Measurements from ENCODE around the gene FBXW8. TPM values are rescaled to one million over a fixed set of nuclear protein-coding genes. Genes with fewer than 3 reads are reported as not detected.

FBXW8 gene
- total and polyA plus RNA-seq, 5 donors from 2014 or later: 3.6 to 10.4 (median 6.6) TPM

DNA sequence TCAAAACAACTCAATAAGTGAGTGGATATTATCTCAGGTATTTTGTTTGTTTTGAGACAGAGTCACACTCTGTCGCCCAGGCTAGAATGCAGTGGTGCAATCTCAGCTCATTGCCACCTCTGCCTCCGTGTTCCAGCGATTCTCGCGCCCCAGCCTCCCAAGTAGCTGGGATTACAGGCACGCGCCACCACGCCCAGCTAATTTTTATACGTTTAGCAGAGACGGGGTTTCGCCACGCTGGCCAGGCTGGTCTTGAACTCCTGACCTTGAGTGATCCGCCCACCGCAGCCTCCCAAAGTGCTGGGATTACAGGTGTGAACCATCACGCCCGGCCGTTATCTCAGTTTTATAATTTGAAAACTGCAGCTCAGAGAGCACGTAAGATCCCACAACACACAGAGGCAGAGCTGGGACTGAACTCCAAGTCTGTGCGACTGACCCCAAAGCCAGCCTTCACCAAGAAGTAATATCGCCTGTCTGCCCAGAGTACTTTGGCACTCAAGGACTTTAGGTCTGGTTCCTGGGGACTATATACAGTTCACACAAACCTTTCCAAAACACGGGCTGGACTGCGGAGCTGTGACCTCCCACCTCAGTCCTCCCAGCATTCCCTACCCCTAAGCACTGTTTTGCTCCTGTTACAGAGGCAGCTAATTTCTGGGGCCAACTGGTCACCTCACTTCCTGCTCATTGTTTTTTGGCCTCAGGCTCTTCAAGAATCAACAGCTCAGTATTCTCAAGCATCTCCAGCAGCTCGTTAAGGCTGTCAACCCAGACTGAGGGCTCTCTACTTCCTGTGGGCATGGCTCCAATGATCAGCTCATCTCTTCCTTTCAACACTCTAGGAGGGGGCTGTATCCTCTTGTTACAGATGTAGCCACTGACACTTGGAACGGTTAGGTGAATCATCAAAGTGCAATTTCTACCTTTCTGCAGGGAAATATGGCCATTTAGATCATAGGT lies 165.9 kb downstream of the FBXW8 start:
- DNase-seq (no peak), ATAC-seq (ENCODE audit: low read depth in 2 of 2) (no peak)
- H3K36me3 Mint-ChIP-seq: no peaks in the 10 kb centered on the region
- H3K27me3 Mint-ChIP-seq: peaks cover 5% of the 10 kb centered on the region
- Histone ChIP-seq H3K4me3 (ENCODE audit: low read depth, low read length) (no peak overlapping the region), H3K36me3 (ENCODE audit: control insufficient read depth, insufficient read depth, low read length) (no peaks in the 10 kb centered on the region), H3K9me3 (ENCODE audit: control insufficient read depth in 2 of 2, low read length in 2 of 2) (no peaks in the 10 kb centered on the region), H3K4me1 (ENCODE audit: control insufficient read depth, insufficient read depth, low read length, poor library complexity, severe bottlenecking) (no peaks in the 10 kb centered on the region), H3K27ac (ENCODE audit: insufficient read depth, low read length, poor library complexity, severe bottlenecking) (no peak overlapping the region), H3K27me3 (ENCODE audit: control insufficient read depth, insufficient read depth, low read length) (no peaks in the 10 kb centered on the region)
- H3K27ac Mint-ChIP-seq: no peak overlapping the region
- peaks cover 0 to 5% (median 2%) of the 10 kb centered on the region in 4 donors for H3K4me1 Mint-ChIP-seq
- H3K4me3 Mint-ChIP-seq: no peak overlapping the region
- no peaks in the 10 kb centered on the region for H3K9me3 Mint-ChIP-seq

GRCh38 chr12:117079487-117079886 lies 168.7 kb downstream of the FBXW8 start:
- no peak for ATAC-seq (ENCODE audit: low read depth in 2 of 2)
- H3K27ac Mint-ChIP-seq: no peak overlapping the region
- Histone ChIP-seq H3K27ac (ENCODE audit: insufficient read depth, low read length, poor library complexity, severe bottlenecking) (no peak overlapping the region), H3K4me1 (ENCODE audit: control insufficient read depth, insufficient read depth, low read length, poor library complexity, severe bottlenecking) (no peaks in the 10 kb centered on the region), H3K9me3 (ENCODE audit: control insufficient read depth in 2 of 2, low read length in 2 of 2) (no peaks in the 10 kb centered on the region), H3K36me3 (ENCODE audit: control insufficient read depth, insufficient read depth, low read length) (no peaks in the 10 kb centered on the region), H3K4me3 (ENCODE audit: low read depth, low read length) (no peak overlapping the region), H3K27me3 (ENCODE audit: control insufficient read depth, insufficient read depth, low read length) (no peaks in the 10 kb centered on the region)
- DNase-seq: no peak
- peaks cover 5% of the 10 kb centered on the region for H3K27me3 Mint-ChIP-seq
- H3K9me3 Mint-ChIP-seq: no peaks in the 10 kb centered on the region
- no peak overlapping the region for H3K4me3 Mint-ChIP-seq
- H3K4me1 Mint-ChIP-seq: peaks cover 0 to 5% (median 2%) of the 10 kb centered on the region in 4 donors
- no peaks in the 10 kb centered on the region for H3K36me3 Mint-ChIP-seq

GRCh38 chr12:117080661-117081144 lies 170.0 kb downstream of the FBXW8 start:
- no peak overlapping the region for H3K4me3 ChIP-seq (ENCODE audit: low read depth, low read length)
- H3K4me1 Mint-ChIP-seq: peaks cover 0 to 5% (median 2%) of the 10 kb centered on the region in 4 donors
- no peaks in the 10 kb centered on the region for H3K4me1 ChIP-seq (ENCODE audit: control insufficient read depth, insufficient read depth, low read length, poor library complexity, severe bottlenecking)
- H3K9me3 Mint-ChIP-seq: no peaks in the 10 kb centered on the region
- no peak overlapping the region for H3K27ac ChIP-seq (ENCODE audit: insufficient read depth, low read length, poor library complexity, severe bottlenecking)
- no peaks in the 10 kb centered on the region for H3K36me3 Mint-ChIP-seq
- DNase-seq (no peak), ATAC-seq (ENCODE audit: low read depth in 2 of 2) (no peak)
- H3K4me3 Mint-ChIP-seq: no peak overlapping the region
- H3K9me3 ChIP-seq (ENCODE audit: control insufficient read depth in 2 of 2, low read length in 2 of 2): no peaks in the 10 kb centered on the region
- H3K27me3 Mint-ChIP-seq: peaks cover 5% of the 10 kb centered on the region
- H3K27ac Mint-ChIP-seq: no peak overlapping the region
- H3K27me3 ChIP-seq (ENCODE audit: control insufficient read depth, insufficient read depth, low read length): no peaks in the 10 kb centered on the region
- no peaks in the 10 kb centered on the region for H3K36me3 ChIP-seq (ENCODE audit: control insufficient read depth, insufficient read depth, low read length)

Other genes starting within 250 kb of the FBXW8 start
- 22.8 TPM for gene SPRING1, start 172.9 kb upstream of the FBXW8 start, total RNA-seq
- 10 to 100 TPM; 18.2 to 28.5 (median 23.2) TPM for gene SPRING1, start 172.9 kb upstream of the FBXW8 start, polyA plus RNA-seq
- gene RNFT2, start 172.6 kb upstream of the FBXW8 start, total RNA-seq: 9.7 TPM
- 1 to 10 TPM in 3 of 4 donors, under 1 TPM in 1; 0.69 to 6.6 (median 1.9) TPM for gene RNFT2, start 172.6 kb upstream of the FBXW8 start, polyA plus RNA-seq
- 0.25 TPM for gene HRK, start 29.5 kb upstream of the FBXW8 start, total RNA-seq
- gene HRK, start 29.5 kb upstream of the FBXW8 start, polyA plus RNA-seq: not detected
- gene TESC, start 188.5 kb downstream of the FBXW8 start, total RNA-seq: 9.4 TPM
- gene TESC, start 188.5 kb downstream of the FBXW8 start, polyA plus RNA-seq: 10 to 100 TPM in 1 of 4 donors, 1 to 10 TPM in 3; 4.4 to 11.7 (median 6.7) TPM